GM19455 (cell line): ENCODE measurements around the gene SLC7A9.
"Not testable (repeated sequence)": the region's sequence is repeated elsewhere in the genome, so short reads cannot be mapped to it uniquely, and the experiment has no call there.

Experiments used
- ATAC-seq: cut with Tn5 transposase; IDR thresholded peaks from one replicate; pipeline ENCODE4 v1.9.1; 2021; ENCODE audit not compliant: unreplicated experiment

The SLC7A9 gene

DNA sequence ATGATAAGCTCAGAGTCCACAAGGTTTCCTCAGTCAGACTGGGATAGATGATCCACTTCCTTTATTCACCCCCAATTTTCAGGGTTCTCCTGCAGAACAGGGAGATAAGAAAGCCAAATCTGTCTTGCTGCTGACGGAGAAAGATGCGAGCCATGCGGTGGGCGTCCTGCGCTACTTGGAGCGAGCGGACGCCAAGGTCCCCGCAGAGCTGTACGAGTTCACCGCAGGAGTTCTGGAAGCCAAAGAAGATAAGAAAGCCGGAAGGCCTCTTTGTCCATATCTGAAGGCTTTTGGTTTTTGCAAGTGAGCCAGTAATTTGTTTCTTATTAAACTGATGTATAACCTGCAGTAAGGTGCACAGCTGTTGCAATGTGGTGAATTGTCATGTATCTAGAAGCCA is 66.7 kb downstream of the SLC7A9 start:
- ATAC-seq: no peak

DNA sequence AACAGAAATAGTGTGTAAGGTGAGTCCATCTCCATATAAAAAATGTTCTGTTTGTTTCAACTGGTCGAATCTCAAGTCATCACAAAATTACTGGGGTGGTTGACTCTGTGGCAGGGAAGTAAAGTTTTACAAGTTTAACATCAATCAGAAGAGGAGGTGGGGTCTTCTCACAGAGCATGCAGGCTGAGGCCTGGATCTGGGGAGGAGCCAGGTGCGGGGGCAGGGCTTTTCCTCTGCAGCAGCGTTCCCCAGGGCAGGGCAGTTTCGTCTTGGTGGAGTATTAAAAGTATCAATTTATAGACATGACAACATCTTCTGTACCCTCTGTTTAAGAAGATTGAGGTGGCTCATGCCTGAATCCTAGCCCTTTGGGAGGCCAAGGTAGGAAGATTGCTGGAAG is 68.8 kb downstream of the SLC7A9 start:
- ATAC-seq: no peak

- ATAC-seq: no peak
Measured at GRCh38 chr19:32800191-32800590, 69.4 kb downstream of the SLC7A9 start.

DNA sequence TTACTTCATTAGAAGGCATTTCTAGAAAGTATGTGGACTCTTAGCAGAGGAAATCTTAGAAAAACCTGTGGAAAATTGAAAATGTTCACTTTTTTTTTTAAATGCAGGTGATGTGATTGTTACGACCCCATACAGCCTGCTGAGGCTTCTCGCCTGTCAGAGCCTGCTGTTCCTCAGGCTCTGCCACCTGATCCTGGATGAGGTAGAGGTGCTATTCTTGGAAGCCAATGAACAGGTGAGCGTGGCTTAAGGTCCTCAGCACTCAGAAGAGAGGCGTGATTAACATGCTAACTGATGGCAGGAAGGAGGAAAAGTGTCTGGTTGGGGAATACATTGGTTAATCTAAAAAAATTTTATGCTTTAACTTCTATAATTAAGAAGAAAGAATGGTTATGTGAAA is 71.4 kb downstream of the SLC7A9 start:
- no peak for ATAC-seq

DNA sequence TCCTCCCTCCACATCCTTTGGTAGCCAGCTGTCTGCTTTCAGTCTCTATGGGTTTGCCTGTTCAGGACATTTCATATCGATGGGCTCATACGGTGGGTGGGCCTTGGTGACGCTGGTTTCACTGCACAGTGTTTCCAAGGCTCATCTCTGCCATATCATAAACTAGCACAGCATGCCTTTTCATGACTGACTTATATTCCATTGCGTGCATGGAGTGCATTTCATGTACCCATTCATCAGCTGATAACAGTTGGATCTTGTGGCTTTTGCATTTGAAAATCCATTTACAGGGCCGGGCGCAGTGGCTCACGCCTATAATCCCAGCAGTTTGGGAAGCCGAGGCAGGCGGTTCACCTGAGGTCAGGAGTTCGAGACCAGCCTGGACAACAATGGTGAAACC is 80.1 kb downstream of the SLC7A9 start:
- ATAC-seq: no peak

DNA sequence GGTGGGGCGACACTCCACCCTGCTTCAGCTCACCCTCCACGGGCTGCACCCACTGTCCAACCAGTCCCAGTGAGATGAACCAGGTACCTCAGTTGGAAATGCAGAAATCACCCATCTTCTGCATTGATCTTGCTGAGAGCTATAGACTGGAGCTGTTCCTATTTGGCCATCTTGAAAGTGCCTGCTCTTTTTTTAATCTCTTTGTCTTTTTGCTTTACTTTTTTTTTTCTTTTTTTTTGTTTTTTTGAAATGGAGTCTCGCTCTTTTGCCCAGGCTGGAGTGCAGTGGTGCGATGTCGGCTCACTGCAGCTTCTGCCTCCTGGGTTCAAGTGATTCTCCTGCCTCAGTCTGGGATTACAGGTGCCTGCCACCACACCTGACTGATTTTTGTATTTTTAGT is 81.7 kb downstream of the SLC7A9 start:
- ATAC-seq: not testable (repeated sequence)

GRCh38 chr19:32787161-32787813 is 82.3 kb downstream of the SLC7A9 start:
- ATAC-seq: not testable (repeated sequence)

DNA sequence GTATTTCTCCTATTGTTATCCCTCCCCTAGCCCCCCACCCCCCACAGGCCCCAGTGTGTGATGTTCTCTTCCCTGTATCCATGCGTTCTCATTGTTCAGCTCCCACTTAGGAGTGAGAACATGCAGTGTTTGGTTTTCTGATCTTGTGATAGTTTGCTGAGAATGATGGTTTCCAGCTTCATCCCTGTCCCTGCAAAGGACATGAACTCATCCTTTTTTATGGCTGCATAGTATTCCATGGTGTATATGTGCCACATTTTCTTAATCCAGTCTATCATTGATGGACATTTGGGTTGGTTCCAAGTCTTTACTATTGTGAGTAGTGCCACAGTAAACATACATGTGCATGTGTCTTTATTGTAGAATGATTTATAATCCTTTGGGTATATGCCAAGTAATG is 87.5 kb downstream of the SLC7A9 start:
- ATAC-seq: not testable (repeated sequence)

GRCh38 chr19:32781280-32781679 is 88.3 kb downstream of the SLC7A9 start:
- ATAC-seq: no peak
